HCT116 (cell line): ENCODE data around the gene KCNC3. TPM values are rescaled to one million over a fixed set of nuclear protein-coding genes. Genes with fewer than 3 reads are reported as not detected.
A peak's percentile ranks its signal among the peaks of the same experiment; 100 is the strongest.

Experiments used
- ATAC-seq: fragments of 200-7000 bp; cut with Tn5 transposase; 2 replicates; pipeline ENCODE4 v1.9.1; 2020; ENCODE audit warnings: mild to moderate bottlenecking, moderate library complexity
- BruUV-seq: library from RNA; stranded (reverse); fragments of 400-500 nt; replicated peaks from 2 replicates; lab custom pipeline; 2021; lab: Mats Ljungman, UMichigan
- CTCF ChIA-PET: fragments of 300-600 bp; sonication (Branson Sonifier 250); formaldehyde crosslinking; loops from one replicate; lab custom pipeline; 2021; ENCODE audit warnings: antibody characterized with exemption; lab: Charles Lee
- POLR2A ChIA-PET: fragments of 300-600, 350-600 bp; sonication (Branson Sonifier 250); formaldehyde crosslinking; loops from one replicate; lab custom pipeline; 2021; ENCODE audit warnings: antibody characterized with exemption; lab: Charles Lee
- RAD21 ChIA-PET, 2 experiments: fragments of 300-600 bp; sonication (Branson Sonifier 250); formaldehyde crosslinking; loops; one replicate each; lab custom pipeline; 2023; ENCODE audit warnings: low total read pairs in 2 of 2; ENCODE audit not compliant: uncharacterized antibody in 2 of 2, unreplicated experiment in 2 of 2, low non-redundant PET in 1 of 2; lab: Charles Lee
- DNase-seq: peaks from one replicate; pipeline ENCODE4 v3.0.0-alpha.2; 2010; ENCODE audit warnings: low read depth, low spot score
- H2AFZ ChIP-seq: fragments of 200-600 bp; shearing (Covaris generic), sonication (generic); 2 replicates; pipeline ENCODE4 v1.6.1; 2017; ENCODE audit warnings: low read depth, mixed run types, mixed read lengths, antibody characterized with exemption, low read length; ENCODE audit not compliant: poor library complexity, severe bottlenecking
- H3K27ac ChIP-seq: 2 replicates; pipeline ENCODE4 v1.5.1; 2012; ENCODE audit warnings: low read depth, low read length
- H3K27me3 ChIP-seq: fragments of 200-600 bp; sonication (generic); 2 replicates; pipeline ENCODE4 v1.6.1; 2016; ENCODE audit warnings: mixed run types, low read length, mixed read lengths; ENCODE audit not compliant: insufficient read depth
- H3K36me3 ChIP-seq, 2 experiments: fragments of 200-500 bp in 1 of 2; fragments of 200-600 bp in 1 of 2; sonication (Bioruptor generic) in 1 of 2; sonication (generic) in 1 of 2; 2 replicates each; pipeline versions ENCODE4 v1.5.1 to v1.6.1; 2014 to 2016; ENCODE audit warnings: low read length in 2 of 2, inconsistent platforms in 1 of 2, mixed read lengths in 1 of 2, mixed run types in 1 of 2; ENCODE audit not compliant: insufficient read depth in 2 of 2, control insufficient read depth in 1 of 2
- H3K4me1 ChIP-seq, 2 experiments: fragments of 200-600 bp in 1 of 2; sonication (generic) in 1 of 2; 2 replicates each; pipeline versions ENCODE4 v1.5.1 to v1.6.1; 2012 to 2017; ENCODE audit warnings: low read length in 2 of 2, inconsistent platforms in 1 of 2, mild to moderate bottlenecking in 1 of 2, mixed read lengths in 1 of 2, mixed run types in 1 of 2, moderate library complexity in 1 of 2; ENCODE audit not compliant: insufficient read depth in 2 of 2, control insufficient read depth in 1 of 2
- H3K4me2 ChIP-seq: fragments of 200-600 bp; sonication (generic); 2 replicates; pipeline ENCODE4 v1.6.1; 2017; ENCODE audit warnings: mixed run types, low read length, mixed read lengths
- H3K4me3 ChIP-seq, 2 experiments: fragments of 200-600 bp in 1 of 2; sonication (generic) in 1 of 2; replicated peaks in 1 of 2; 2 replicates each; pipeline ENCODE4 v1.5.1; 2011 to 2016; ENCODE audit warnings: low read length in 2 of 2, control low read depth in 1 of 2, low read depth in 1 of 2, mild to moderate bottlenecking in 1 of 2, mixed read lengths in 1 of 2, mixed run types in 1 of 2
- H3K79me2 ChIP-seq: fragments of 200-600 bp; sonication (generic); 2 replicates; pipeline ENCODE4 v1.6.1; 2017; ENCODE audit warnings: mild to moderate bottlenecking, mixed run types, low read length, moderate library complexity, mixed read lengths; ENCODE audit not compliant: insufficient read depth
- H3K9ac ChIP-seq: fragments of 200-600 bp; sonication (generic); 2 replicates; pipeline ENCODE4 v1.6.1; 2016; ENCODE audit warnings: low read length, mixed read lengths
- H3K9me2 ChIP-seq: fragments of 200-600 bp; sonication (generic), shearing (Covaris generic); 2 replicates; pipeline ENCODE4 v1.6.1; 2017; ENCODE audit warnings: mixed run types, mild to moderate bottlenecking, moderate library complexity; ENCODE audit not compliant: insufficient read depth
- H3K9me3 ChIP-seq, 2 experiments: fragments of 200-500 bp in 1 of 2; fragments of 200-600 bp in 1 of 2; sonication (Bioruptor generic) in 1 of 2; sonication (generic) in 1 of 2; 2 replicates each; pipeline ENCODE4 v1.6.1; 2014 to 2017; ENCODE audit warnings: low read length in 2 of 2, mixed read lengths in 2 of 2, inconsistent platforms in 1 of 2, low read depth in 1 of 2, mild to moderate bottlenecking in 1 of 2, mixed run types in 1 of 2, moderate library complexity in 1 of 2; ENCODE audit not compliant: control insufficient read depth in 1 of 2, insufficient read depth in 1 of 2
- H4K20me1 ChIP-seq: fragments of 200-600 bp; sonication (generic), shearing (Covaris generic); 2 replicates; pipeline ENCODE4 v1.6.1; 2017; ENCODE audit warnings: mixed run types, mild to moderate bottlenecking, moderate library complexity; ENCODE audit not compliant: insufficient read depth
- CBX3 ChIP-seq: IDR thresholded peaks from 2 replicates; pipeline ENCODE4 v1.6.1; 2012; ENCODE audit warnings: low read depth
- CEBPB ChIP-seq: IDR thresholded peaks from 2 replicates; pipeline ENCODE4 v1.6.1; 2012; ENCODE audit warnings: low read depth
- ELF1 ChIP-seq: IDR thresholded peaks from 2 replicates; pipeline ENCODE4 v1.6.1; 2012; ENCODE audit warnings: low read depth, borderline replicate concordance
- EZH2 ChIP-seq: fragments of 200-600 bp; sonication (generic); IDR thresholded peaks from 2 replicates; pipeline ENCODE4 v1.6.1; 2017; ENCODE audit warnings: antibody characterized with exemption, mixed run types
- EZH2phosphoT487 ChIP-seq: fragments of 200-600 bp; IDR thresholded peaks from 2 replicates; pipeline ENCODE4 v1.6.1; 2018; ENCODE audit warnings: antibody characterized with exemption, borderline replicate concordance
- FOSL1 ChIP-seq: IDR thresholded peaks from 2 replicates; pipeline ENCODE4 v1.6.1; 2012; ENCODE audit warnings: low read depth
- MAX ChIP-seq: IDR thresholded peaks from 2 replicates; pipeline ENCODE4 v1.6.1; 2012
- POLR2A ChIP-seq: IDR thresholded peaks from 2 replicates; pipeline ENCODE4 v1.7.0; 2011; ENCODE audit warnings: borderline replicate concordance; ENCODE audit not compliant: insufficient read depth, insufficient read length; ENCODE audit errors: extremely low read depth
- POLR2AphosphoS5 ChIP-seq: IDR thresholded peaks from 2 replicates; pipeline ENCODE4 v1.6.1; 2011; ENCODE audit warnings: mild to moderate bottlenecking, low read depth, low read length, moderate library complexity
- RAD21 ChIP-seq: IDR thresholded peaks from 2 replicates; pipeline ENCODE4 v1.6.1; 2012; ENCODE audit warnings: low read depth, mild to moderate bottlenecking
- REST ChIP-seq: IDR thresholded peaks from 2 replicates; pipeline ENCODE4 v1.6.1; 2012; ENCODE audit warnings: low read depth
- SP1 ChIP-seq: IDR thresholded peaks from 2 replicates; pipeline ENCODE4 v1.6.1; 2012; ENCODE audit warnings: low read depth
- TCF7L2 ChIP-seq: IDR thresholded peaks from 2 replicates; pipeline ENCODE4 v1.7.0; 2011; ENCODE audit warnings: borderline replicate concordance, inconsistent platforms; ENCODE audit not compliant: insufficient read depth, insufficient read length; ENCODE audit errors: extremely low read depth
- YY1 ChIP-seq: IDR thresholded peaks from 2 replicates; pipeline ENCODE4 v1.6.1; 2011; ENCODE audit warnings: low read length, low read depth, moderate library complexity, mild to moderate bottlenecking; ENCODE audit not compliant: insufficient replicate concordance; ENCODE audit errors: extremely low read depth
- ZBTB33 ChIP-seq: IDR thresholded peaks from 2 replicates; pipeline ENCODE4 v1.6.1; 2011; ENCODE audit warnings: mild to moderate bottlenecking, low read length, moderate library complexity; ENCODE audit not compliant: insufficient replicate concordance; ENCODE audit errors: extremely low read depth
- ZFX ChIP-seq: fragments of 450-650 bp; IDR thresholded peaks from 2 replicates; pipeline ENCODE4 v1.6.1; 2017
- ZNF274 ChIP-seq: fragments of 200-500 bp; sonication (Bioruptor generic); IDR thresholded peaks from 2 replicates; pipeline ENCODE4 v1.6.1; 2014; ENCODE audit warnings: mild to moderate bottlenecking, low read depth, low read length, inconsistent platforms
- intact Hi-C: fragments of 100-400 bp; cut with micrococcal nuclease; formaldehyde crosslinking; loops from 2 replicates; pipeline ENCODE4 v1.10.0; 2022
- total RNA-seq: library from RNA; stranded (reverse); gene quantifications from one replicate; pipeline ENCODE4 v1.2.1, GENCODE V29; 2021; ENCODE audit not compliant: unreplicated experiment
- TF ChIP-seq, protein P1 (sequence below): IDR thresholded peaks from 2 replicates; pipeline ENCODE4 v1.6.1; 2012

The KCNC3 gene
- total RNA-seq, 1 experiment from 2014 or later: 6.9 TPM

GRCh38 chr19:50361290-50362029, 32.3 kb upstream of the KCNC3 start:
- Histone ChIP-seq H3K36me3 (no peaks in the 10 kb centered on the region), H3K4me2 (no peak overlapping the region), H3K9ac (no peak overlapping the region), H3K27me3 (no peaks in the 10 kb centered on the region), H4K20me1 (no peaks in the 10 kb centered on the region), H3K9me3 (no peaks in the 10 kb centered on the region), H3K4me1 (peaks cover 0 to 7% of the 10 kb centered on the region in 2 experiments; a peak in 1 of 4 replicates), H3K9me2 (no peaks in the 10 kb centered on the region), H3K4me3 (no peak overlapping the region), H3K27ac (no peak overlapping the region), H3K79me2 (no peaks in the 10 kb centered on the region), H2AFZ (no peak overlapping the region)
- intact Hi-C loops: loop anchor here (10.0 kb wide), 2 partner anchors 343 to 733 kb away; no protein-coding TSS in a partner anchor
- TF ChIP-seq ELF1: no peak
- TF ChIP-seq POLR2AphosphoS5: no peak
- no peak for TF ChIP-seq CBX3
- no peak for TF ChIP-seq SP1
- TF ChIP-seq YY1: no peak
- no peak for TF ChIP-seq FOSL1
- TF ChIP-seq TCF7L2: no peak
- TF ChIP-seq EZH2: no peak
- no peak for TF ChIP-seq ZNF274
- no peak for TF ChIP-seq EZH2phosphoT487
- no peak for TF ChIP-seq REST
- no peak for TF ChIP-seq ZFX
- no peak for TF ChIP-seq POLR2A
- no peak for TF ChIP-seq CEBPB
- TF ChIP-seq MAX: no peak
- no peak for TF ChIP-seq RAD21
- TF ChIP-seq, protein P1, sequence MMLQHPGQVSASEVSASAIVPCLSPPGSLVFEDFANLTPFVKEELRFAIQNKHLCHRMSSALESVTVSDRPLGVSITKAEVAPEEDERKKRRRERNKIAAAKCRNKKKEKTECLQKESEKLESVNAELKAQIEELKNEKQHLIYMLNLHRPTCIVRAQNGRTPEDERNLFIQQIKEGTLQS: no peak
- TF ChIP-seq ZBTB33: no peak
- ATAC-seq: peak; percentile 69
- RAD21 ChIA-PET: no interaction called here
- POLR2A ChIA-PET: no interaction called here
- CTCF ChIA-PET: interaction anchor here (0.6 to 1.0 kb wide), 2 partner anchors 104 to 195 kb away, joined by 3 to 4 read pairs; no protein-coding TSS in a partner anchor
- DNase-seq: peak; percentile 37
- BruUV-seq: no TSS peak
